Ishikawa (cell line): ENCODE measurements around the gene PLXNB2.

Experiments used
- EGR1 ChIP-seq: IDR thresholded peaks from 2 replicates; pipeline ENCODE4 v1.6.1; 2012
- EP300 ChIP-seq: IDR thresholded peaks from 2 replicates; pipeline ENCODE4 v1.6.1; 2012; ENCODE audit warnings: borderline replicate concordance
- FOXM1 ChIP-seq: IDR thresholded peaks from 2 replicates; pipeline ENCODE4 v1.6.1; 2012; ENCODE audit warnings: low read depth, borderline replicate concordance
- NFIC ChIP-seq: IDR thresholded peaks from 2 replicates; pipeline ENCODE4 v1.6.1; 2012
- RAD21 ChIP-seq: IDR thresholded peaks from 2 replicates; pipeline ENCODE4 v1.6.1; 2012; ENCODE audit warnings: low read depth
- REST ChIP-seq: IDR thresholded peaks from 2 replicates; pipeline ENCODE4 v1.6.1; 2012; ENCODE audit warnings: low read depth, mild to moderate bottlenecking
- TAF1 ChIP-seq: IDR thresholded peaks from 2 replicates; pipeline ENCODE4 v1.6.1; 2012; ENCODE audit warnings: low read depth, mild to moderate bottlenecking
- TEAD4 ChIP-seq: IDR thresholded peaks from 2 replicates; pipeline ENCODE4 v1.6.1; 2012
- YY1 ChIP-seq: IDR thresholded peaks from 2 replicates; pipeline ENCODE4 v1.6.1; 2012; ENCODE audit warnings: low read depth
- ZBTB7A ChIP-seq: IDR thresholded peaks from 2 replicates; pipeline ENCODE4 v1.6.1; 2012; ENCODE audit warnings: low read depth
- TF ChIP-seq, protein P1 (sequence below): IDR thresholded peaks from 2 replicates; pipeline ENCODE4 v1.6.1; 2012

GRCh38 chr22:50317674-50318073 lies 10.2 kb upstream of the PLXNB2 start:
- TF ChIP-seq NFIC = no peak
- TF ChIP-seq YY1 = no peak
- TF ChIP-seq, protein P1, sequence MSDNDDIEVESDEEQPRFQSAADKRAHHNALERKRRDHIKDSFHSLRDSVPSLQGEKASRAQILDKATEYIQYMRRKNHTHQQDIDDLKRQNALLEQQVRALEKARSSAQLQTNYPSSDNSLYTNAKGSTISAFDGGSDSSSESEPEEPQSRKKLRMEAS = no peak
- TF ChIP-seq TEAD4 = no peak
- TF ChIP-seq ZBTB7A = no peak
- TF ChIP-seq RAD21 = no peak
- no peak for TF ChIP-seq EP300
- TF ChIP-seq FOXM1 = no peak
- TF ChIP-seq TAF1 = no peak
- TF ChIP-seq EGR1 = no peak
- no peak for TF ChIP-seq REST
